Measurements from ENCODE around the gene CDC42BPG.
"Not testable (repeated sequence)": the region's sequence is repeated elsewhere in the genome, so short reads cannot be mapped to it uniquely, and the experiment has no call there.

The CDC42BPG gene

DNA sequence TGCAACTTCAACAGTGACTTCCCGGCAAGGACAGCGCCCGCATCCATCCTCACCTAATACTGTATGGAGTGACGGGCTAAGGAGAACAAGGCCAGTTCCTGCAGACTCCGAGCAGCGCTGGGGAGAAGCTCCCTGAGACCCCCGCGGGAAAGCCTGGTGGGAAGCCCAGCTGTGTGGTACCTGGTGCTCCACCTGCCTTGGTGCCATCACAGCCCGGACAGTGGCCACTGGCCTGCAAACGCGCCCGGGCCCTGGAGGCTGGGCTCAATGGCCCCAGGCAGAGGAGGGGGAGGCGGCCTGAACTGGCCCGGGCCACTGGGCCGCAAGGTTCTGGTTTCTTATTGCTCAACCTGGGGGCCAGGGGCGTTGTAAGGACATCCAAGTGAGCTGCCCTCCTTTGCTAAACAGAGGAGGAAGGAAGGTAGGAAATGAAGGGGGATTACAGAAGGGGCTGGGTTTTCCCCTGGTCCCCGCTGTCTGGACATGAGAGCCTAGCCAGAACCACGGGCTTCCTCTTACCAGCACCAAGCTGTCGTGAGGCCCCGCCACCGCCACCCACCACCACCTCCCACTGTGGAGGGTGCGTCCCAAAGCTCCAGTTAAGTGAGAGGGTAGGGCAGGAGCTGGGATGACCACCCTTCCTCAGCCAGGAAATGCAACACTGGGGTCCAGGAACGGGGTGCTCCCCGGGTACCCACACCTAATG, 8.5 kb upstream of the CDC42BPG start:
- DNase-seq = no peak

DNA sequence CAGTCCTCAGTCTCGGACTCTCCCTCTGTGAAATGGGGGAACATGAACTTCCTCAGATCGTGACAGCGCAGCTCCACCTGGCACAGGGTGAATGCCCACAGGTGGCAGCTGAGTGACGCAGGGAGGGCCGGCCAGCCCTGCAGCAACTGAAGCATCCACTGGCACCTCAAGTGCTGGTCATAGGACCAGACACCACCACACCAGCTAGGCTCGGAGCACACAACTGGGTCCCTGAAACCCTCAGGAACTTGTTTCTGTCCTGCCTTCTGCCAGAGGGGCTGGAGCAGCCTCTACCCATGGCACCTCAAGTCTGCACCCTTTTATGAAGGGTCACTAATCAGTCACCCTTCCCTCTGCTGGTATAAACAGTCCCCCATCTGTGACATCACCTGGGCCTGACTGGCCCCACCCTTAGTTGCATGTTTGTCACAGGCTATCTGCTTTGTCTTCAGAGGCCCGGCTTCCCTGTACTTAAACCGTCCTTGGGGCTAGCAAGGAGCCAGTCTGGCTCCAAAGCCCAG, 7.4 kb upstream of the CDC42BPG start:
- no peak for DNase-seq

DNA sequence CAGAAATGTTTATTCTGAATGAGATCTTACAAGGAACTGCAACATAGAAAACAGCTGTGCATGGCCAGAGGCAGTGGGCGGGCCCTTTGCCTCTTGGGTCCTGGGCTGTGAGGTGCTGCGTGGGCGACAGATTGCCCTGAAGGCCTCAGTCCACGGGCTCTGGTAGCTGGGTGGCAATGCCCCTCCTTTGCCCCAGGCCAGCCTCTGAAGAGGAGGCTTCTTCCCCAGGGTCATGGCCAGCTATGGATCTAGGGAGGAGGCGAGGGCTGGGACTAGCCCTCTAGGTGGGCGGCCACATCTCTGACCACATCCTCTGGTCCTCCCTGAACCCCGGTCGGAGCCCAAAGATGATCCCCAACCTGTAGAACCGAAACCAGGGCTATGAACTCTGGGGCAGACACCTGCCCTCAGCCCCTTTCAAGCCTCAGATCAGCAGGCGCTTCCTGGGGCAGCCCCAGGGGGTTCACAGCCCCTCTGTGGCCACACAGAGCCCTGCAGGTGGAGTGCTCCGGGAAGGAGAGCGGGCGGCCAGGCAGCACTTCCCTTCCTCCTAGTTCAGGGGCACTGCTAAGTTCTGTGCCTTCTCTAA, 6.6 kb upstream of the CDC42BPG start:
- no peak for DNase-seq

DNA sequence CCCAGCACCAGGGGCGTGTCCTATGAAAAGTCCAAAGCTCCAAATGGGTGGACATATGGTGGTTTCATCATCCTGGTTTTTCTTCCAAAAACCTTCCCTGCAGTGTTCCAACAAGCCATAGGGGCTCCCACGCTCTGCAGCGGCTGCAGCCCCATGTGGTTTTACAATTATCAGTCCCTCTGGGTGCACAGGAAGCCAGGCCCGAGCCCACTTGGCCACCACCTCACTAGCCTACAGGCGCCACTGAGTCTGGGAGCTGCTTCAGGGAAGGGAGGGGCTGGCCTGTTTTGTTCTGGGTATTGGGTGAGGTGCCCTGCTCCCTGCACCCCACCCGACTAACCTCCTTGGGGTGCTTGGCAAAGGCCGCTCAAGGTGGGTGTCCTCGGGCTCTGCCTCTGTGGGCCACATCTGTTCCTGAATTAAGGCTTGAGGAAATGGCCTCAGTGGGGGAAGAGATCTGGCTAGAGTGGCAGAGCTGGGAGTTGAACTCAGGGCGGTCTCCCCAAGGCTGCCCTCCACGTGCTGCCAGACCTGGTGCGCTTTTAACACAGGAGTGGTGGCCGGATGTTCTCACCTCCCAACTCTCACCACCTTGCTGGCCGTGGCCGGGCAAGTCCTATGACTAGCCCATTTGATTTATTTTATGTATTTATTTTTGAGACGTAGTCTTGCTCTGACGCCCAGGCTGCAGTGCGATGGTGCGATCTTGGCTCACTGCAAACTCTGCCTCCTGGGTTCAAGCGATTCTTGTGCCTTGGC, 5.3 kb upstream of the CDC42BPG start:
- DNase-seq = peak in 1 of 58 donors; percentile 6

DNA sequence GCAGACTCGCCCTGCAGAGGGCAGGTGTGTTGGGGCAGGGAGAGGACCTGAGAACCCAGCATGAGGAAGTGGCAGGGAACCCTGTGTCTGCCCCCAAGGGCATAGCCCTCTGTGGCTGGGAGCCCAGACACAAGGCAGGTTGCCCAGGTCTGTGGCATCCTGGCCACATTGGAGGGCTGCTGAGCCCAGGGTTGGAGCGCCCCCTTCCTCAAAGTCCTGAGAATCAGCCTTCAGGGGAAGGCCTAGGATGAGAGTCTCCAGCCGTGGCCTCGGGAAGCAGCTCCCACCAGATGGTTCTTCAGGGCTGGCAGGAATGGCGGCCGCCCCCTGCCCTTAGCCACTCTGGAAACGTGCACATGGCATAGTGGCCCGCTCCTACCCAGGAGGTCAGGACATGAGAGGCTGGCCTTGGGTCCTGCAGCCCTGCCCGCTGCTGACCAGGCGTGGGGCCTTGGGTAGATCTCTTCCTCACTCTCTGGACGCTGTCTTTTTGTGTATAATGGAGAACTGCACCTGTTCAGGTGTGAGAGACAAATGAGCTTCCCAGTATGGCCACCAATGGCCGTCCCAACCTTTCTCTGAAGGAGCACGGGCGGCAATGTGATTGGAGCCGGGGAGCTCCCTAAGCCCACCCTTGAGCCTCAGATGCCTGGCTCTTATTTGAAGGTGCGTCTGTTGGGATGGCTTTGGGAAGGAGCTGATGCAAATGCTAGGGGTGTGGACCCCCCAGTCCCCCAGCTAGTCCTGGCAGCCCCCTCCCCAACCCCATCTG, 4.6 kb upstream of the CDC42BPG start:
- no peak for DNase-seq

DNA sequence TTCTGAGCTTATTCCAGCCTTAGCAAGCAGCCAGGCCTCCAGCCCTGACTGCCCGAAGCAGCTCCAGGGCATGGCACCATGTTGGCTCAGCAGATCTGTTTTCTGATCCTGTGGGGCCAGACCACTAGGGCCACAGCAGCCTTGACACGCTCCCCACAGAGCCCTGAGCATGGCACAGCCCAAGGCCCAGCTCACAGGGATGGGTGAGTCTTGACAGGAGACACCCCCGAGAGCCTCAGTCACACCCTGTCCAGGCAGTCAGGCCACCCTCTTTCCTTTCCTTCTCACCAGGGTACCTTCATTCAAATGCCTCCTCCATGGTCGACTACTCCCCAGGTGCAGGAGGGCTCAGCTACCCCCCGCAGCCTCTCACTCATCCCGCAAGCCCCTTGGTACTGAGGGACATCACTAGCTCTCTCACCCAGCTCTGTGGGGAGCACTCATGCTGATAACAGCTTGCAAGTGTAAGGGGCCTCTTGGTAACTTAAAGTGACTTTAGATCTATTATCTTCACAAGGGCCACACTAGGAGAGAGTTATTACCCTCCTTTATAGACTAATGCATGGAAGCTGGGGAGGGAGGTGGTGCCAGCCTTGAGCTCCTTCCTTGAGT, 3.9 kb upstream of the CDC42BPG start:
- DNase-seq = no peak

DNA sequence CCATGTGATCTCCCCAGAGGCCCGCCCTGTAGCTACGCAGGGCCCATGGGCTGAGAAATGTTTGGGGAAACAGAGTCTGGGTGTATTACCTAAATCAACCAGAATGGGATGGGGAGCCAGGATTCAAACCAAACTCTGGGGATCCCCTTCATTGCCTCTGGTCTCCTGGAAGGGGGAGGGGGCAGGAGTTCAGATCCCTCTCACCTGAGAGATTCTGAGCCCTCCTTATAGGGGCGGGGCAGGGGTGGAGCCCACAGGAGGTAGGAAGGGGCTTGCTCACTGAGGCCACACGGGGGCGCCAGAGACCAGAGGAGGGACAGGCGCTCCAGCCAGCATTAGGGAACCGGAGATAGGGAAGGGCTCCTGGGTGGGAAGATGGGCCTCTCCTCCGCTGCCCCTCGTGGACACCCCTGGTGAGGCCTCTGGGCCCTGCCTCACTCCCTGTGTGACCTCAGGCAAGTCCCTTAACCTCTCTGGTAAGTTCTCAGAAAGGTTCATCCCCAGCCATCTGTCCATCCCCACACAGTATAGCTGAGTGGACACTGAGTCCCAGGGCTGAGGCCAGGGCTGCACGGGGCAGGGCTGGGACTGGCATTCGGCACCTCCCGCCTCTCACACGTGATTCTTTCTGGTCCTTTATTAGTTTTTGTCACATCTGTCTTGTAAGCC, 2.7 kb upstream of the CDC42BPG start:
- DNase-seq = peak in 57 of 58 donors; percentile 20 to 93 (median 76)

DNA sequence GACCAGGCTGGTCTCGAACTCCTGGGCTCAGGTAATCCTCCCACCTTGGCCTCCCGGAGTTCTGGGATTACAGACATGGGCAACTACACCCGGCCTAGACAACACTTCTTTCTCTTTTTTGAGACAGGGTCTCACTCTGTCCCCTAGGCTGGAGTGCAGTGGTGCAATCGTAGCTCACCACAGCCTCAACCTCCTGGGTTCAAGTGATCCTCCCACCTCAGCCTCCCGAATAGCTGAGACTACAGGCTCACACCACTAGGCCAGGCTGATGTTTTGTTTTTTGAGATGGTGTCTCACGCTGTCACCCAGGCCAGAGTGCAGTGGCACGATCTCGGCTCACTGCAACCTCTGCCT, 1.3 kb upstream of the CDC42BPG start:
- not testable (repeated sequence) for DNase-seq

DNA sequence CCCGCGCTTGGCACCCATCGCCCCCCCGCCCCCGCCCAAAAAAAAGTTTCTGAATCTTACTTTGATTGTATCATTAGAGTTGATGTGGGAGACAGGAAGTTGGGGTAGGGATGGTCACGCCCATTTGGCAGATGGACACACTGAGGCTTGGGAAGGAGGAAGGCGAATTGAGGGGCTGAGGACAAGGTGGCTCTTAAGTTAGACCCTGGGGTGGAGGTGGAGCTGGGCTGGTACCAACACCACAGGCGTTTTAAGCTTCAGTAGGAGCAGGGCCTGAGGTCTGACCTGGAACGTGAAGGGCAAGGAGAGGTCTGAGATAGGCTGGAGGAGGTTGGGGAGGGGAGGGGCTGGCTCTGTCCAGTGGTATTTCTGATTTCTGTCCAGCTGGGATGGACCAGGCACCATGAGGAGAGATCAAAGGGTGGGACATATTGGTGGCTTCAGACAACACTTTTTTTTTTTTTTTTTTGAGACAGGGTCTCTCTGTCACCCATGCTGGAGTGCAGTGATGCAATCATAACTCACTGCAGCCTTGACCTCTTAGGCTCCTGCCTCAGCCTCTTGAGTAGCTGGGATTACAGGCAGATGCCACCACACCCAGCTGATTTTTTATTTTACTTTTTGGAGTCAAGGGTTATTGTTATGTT, 799 bp upstream of the CDC42BPG start:
- DNase-seq = no peak

DNA sequence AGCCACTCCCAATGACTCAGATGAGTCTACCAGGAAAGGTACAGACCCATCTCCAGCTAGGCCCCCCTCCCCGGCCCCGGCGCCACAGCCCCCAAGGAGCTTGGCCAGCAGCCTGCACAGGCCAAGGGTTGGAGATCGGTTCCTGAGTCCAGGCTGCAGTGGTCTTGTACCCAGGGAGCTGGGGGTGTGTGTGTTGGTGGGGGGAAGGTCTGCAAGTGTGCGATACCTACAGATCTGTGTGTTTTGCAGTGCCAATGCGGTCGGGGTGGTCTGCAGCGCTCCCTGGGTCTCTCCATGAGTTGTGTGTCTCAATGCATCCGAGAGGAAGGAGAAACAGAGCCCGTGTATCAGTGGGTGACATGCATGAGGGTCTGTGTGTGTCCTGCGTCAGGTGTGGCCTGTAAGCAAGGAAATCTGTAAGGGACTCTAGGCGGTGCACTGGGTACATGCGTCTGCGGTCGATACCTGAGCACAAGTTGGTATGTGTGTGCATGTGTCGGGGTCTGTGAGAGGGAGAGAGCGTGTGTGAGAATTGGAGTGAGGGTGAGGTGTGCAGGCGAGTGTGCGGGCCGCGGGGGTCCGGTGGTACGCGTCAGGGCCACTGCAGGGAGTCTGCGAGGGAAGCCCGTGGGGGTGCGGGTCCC, 645 bp downstream of the CDC42BPG start:
- no peak for DNase-seq

DNA sequence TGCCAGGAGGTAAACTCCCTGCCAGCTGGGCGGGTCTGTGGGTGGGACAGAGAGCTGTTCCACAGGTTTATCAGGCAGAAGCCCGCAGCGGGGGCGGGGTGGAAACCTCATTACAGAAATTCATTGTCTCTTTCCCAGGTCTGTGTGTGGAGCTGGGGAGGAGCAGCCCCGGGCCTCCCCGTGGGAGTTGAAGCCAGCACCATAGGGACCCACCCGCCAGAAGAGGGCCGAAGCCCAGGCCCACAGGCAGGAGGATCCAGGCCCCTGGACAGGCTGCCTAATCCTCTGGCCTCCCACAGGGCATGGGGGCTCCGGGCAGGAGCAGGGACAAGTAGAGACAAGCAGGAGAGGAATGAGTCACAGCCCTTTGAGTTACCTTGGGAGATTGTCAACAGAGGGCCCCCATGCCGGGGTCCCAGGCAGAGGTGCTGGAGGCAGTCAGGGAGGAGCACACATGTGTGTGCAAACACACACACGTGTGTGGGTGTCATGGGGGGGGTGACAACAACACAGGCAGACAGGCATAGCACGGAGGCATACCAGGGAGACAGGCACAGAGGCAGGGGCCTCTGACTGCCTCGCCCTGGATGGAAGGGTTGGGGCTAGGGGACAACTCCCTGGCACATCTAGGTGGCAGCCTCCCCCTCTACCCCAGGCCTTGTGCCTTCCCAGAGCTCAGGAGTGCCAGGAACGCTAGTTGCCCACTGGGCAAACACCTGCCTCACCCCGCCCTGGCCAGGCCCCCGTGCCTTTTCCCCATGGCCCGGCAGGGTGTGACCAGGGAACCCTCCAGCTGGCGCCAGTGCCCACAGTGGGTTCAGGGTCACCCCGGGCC, 1.4 kb downstream of the CDC42BPG start:
- no peak for DNase-seq

DNA sequence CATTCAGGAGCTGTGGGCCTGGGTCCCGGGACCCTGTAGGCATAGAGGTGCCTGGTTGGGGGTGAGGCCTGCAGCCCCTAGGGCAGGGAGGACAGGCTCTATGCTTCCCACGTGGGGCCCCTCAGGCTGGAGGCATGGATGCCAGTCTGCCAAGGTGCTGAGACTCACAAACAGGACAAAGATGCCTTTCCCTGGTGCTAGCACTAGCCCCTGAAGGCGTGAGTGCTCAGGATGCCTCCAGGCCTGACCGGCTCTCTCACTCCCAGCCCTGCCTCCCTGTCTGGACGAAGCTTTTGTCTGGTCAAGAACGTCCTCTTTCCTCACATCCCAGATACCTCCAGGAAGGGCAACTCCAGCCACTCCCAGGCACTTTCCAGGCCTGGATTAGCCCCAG, 2.1 kb downstream of the CDC42BPG start:
- DNase-seq = no peak

DNA sequence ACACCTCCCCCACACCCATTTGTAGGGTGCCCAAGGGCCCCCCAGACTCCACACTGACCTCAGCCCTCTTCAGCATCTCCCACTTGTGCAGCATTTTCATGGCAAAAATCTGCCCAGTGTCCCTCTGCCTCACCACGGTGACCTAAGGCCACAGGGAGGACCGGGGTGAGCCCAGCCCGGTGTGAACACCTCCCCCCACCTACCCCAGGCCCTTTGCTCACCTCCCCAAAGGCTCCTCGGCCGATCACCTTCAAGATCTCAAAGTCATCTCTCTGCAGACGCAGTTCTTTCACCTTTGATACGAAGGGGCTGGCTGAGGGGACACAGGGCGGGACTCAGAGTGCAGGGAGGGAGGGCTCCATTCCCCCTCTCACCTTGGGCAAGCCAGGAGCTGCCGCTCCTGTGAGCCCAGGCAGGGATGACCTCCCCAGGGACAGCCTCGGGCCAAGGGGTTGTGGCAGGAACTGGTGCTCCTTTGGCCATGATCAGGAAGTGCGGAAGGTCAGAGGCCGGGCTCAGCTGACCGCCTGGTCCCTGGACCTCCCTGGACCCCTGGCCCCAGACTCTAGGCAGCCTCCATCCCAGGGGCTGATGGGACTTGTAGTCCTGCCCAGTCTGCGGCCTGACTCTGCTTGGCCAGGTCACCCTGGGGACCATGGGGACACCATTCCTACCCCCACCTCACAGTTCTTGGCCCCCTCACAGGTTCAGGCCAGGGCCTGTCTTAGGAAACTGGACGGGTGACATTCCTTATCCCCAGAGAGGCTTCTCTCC, 2.7 kb downstream of the CDC42BPG start:
- DNase-seq = no peak

DNA sequence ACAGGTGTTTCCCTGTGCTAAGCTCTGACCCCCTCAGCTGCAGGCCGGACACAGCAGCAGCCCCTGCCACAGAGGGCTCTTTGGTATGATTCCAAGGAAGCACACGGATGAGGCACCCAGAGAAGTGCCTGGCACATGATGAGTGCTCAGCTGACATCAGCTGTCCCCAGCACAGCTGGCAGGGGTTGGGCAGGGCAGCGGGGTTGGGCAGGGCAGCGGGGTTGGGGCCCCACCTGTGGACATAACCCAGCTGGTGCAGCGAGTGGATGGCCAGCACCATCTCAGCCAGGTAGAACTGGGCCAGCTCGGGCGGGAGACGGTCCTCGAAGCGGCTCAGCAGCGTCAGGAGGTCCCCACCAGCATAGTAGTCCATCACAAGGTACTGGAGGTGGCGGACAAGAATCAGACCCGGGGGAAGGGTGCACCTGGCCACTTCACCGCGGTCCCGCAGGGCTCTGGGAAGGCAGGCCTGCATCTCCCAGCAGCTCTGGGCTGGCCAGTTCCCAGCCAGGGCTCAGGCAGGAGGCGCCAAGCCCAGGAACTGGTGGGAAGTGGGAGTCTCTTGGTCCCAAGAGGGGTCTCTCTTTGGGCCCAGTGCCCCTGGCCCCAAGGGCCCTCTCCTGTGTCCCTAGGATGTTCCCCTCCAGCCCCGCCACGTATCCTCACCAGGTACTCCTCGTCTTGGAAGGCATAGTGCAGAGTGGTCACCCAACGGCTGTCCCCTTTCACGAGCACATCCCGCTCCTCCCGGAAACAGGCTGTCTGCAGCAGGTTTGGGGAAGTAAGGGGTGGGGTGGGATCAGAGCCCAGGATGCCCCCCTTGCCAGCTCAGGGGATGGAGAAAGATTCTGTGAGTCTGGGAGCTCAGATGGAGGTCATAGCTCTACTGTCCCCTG, 4.3 kb downstream of the CDC42BPG start:
- DNase-seq = no peak

DNA sequence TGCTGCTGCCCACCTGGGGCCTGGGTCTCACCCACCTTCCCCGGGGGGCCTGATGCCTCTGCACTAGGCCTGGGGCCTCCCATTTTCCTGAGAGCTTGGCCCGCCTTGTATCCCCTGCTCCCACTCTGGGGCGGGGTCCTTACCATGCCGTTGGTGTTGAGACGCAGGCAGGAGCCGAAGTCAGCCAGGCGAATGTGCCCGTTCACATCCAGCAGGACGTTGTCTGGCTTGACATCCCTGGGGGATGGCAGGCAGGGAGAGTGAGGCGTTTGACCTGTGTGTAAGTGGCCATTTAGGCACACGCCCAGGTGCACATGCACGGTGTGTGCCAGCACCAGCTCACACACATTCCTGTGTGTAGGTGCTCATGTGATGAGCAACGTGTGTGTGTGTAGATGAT, 5.1 kb downstream of the CDC42BPG start:
- DNase-seq = no peak

DNA sequence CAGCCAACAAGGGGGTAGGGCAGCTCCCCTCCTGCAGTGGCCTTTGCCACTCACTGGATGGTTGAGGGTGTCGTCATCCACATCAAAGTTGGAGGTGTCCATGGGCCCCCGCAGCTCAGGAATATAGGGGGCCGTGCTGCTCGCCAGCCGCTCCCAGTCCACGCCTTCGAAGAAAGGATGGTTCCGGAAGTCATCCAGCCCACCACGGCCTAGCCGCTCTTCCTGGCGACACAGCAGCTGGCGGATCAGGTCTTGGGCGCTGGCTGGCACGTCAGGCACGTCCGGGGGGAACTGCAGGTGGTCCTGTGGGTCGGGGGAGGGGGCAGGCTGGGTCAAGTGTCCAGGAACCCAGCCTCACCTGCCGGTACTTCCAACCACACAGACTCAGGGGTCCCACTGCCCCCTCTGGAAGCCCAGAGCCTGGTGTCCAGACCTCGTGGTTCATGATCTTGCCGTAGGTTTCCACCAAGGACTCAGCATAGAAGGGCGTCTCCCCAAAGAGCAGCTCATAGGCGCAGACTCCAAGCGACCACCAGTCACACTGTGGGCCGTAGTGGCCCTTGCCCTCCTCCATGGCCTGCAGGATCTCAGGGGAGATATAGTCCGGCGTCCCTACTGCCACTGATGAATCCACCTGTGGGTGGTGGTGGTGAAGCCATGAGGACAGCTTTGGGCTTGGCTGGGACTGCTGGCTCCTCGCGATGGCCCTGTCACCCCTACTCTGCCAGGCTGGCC, 5.7 kb downstream of the CDC42BPG start:
- no peak for DNase-seq
